K562 (cell line): ENCODE measurements around the gene BMPR2.
"Not testable (repeated sequence)": the region's sequence is repeated elsewhere in the genome, so short reads cannot be mapped to it uniquely, and the experiment has no call there.

ENCODE experiments used
- EP300 ChIP-seq: IDR thresholded peaks from 2 replicates; pipeline ENCODE4 v1.6.1; 2012; ENCODE audit warnings: low read length, improper control_type of control experiment
- MXI1 ChIP-seq: IDR thresholded peaks from 2 replicates; pipeline ENCODE4 v1.6.1; 2011; ENCODE audit warnings: low read depth, mild to moderate bottlenecking, improper control_type of control experiment, low read length

DNA sequence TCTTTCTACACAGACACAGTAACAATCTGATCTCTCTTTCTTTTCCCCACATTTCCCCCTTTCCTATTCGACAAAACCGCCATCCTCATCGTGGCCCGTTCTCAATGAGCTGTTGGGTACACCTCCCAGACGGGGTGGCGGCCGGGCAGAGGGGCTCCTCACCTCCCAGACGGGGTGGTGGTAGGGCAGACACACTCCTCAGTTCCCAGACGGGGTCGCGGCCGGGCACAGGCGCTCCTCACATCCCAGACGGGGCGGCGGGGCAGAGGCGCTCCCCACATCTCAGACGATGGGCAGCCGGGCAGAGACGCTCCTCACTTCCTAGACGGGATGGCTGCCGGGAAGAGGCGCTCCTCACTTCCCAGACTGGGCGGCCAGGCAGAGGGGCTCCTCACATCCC lies 64.0 kb downstream of the BMPR2 start:
- not testable (repeated sequence) for TF ChIP-seq MXI1, EP300
